Lung (tissue), 12 donors: Measurements from ENCODE around the gene SESTD1. TPM values are rescaled to one million over a fixed set of nuclear protein-coding genes. Genes with fewer than 3 reads are reported as not detected.
"Not testable (repeated sequence)": the region's sequence is repeated elsewhere in the genome, so short reads cannot be mapped to it uniquely, and the experiment has no call there.

Experiments
- ATAC-seq: fragments of 200-7000 bp; cut with Tn5 transposase; one replicate; pipeline ENCODE4 v1.9.1; 2020; ENCODE audit warnings: moderate number of reproducible peaks; ENCODE audit not compliant: insufficient read depth, low FRiP score
- DNase-seq, 3 donors: peaks; one replicate each; pipeline ENCODE4 v3.0.0-alpha.2; 2013 to 2017
- H3K27ac ChIP-seq, 2 donors: one replicate each; pipeline ENCODE4 v1.5.1; 2013; ENCODE audit warnings: mild to moderate bottlenecking in 2 of 2, moderate library complexity in 2 of 2, control low read depth in 1 of 2, inconsistent platforms in 1 of 2, low read depth in 1 of 2, low read length in 1 of 2
- H3K27me3 ChIP-seq, 3 donors: one replicate each; pipeline ENCODE4 v1.5.1; 2013; ENCODE audit warnings: low read length in 2 of 3; ENCODE audit not compliant: control insufficient read depth in 3 of 3, insufficient read depth in 3 of 3
- H3K36me3 ChIP-seq, 4 donors: one replicate each; pipeline ENCODE4 v1.5.1; 2013; ENCODE audit warnings: low read length in 4 of 4, mild to moderate bottlenecking in 1 of 4, moderate library complexity in 1 of 4; ENCODE audit not compliant: control insufficient read depth in 4 of 4, insufficient read depth in 4 of 4
- H3K4me1 ChIP-seq, 5 donors: one replicate each; pipeline ENCODE4 v1.5.1; 2013; ENCODE audit warnings: low read length in 5 of 5, mild to moderate bottlenecking in 2 of 5, moderate library complexity in 1 of 5; ENCODE audit not compliant: control insufficient read depth in 5 of 5, insufficient read depth in 5 of 5
- H3K4me3 ChIP-seq: one replicate; pipeline ENCODE4 v1.5.1; 2013; ENCODE audit warnings: mild to moderate bottlenecking, control low read depth, moderate library complexity
- H3K9ac ChIP-seq, 2 donors: one replicate each; pipeline ENCODE4 v1.5.1; 2013; ENCODE audit warnings: low read length in 2 of 2, control low read depth in 1 of 2; ENCODE audit not compliant: insufficient read depth in 1 of 2
- H3K9me3 ChIP-seq, 4 donors: one replicate each; pipeline ENCODE4 v1.5.1; 2013; ENCODE audit warnings: low read length in 3 of 4, mild to moderate bottlenecking in 1 of 4, moderate library complexity in 1 of 4; ENCODE audit not compliant: control insufficient read depth in 4 of 4, insufficient read depth in 3 of 4
- CTCF ChIP-seq: IDR thresholded peaks from 2 replicates; pipeline ENCODE4 v1.5.1; 2012; ENCODE audit warnings: mild to moderate bottlenecking; ENCODE audit errors: control extremely low read depth, extremely low read depth
- WGBS, 2 donors: extraction: QIAGEN DNeasy Blood & Tissue Kit; methylation state at CpG; one replicate each; pipeline ENCODE4 v1.1.7; 2013; 5-methylcytosine and 5-hydroxymethylcytosine counted together
- polyA plus RNA-seq, 2 donors: library from polyadenylated mRNA; stranded (reverse); fragments of 200-250 nt; gene quantifications; one replicate each; pipeline ENCODE4 v1.2.1, GENCODE V29; 2013
- total RNA-seq, 2 donors: library from RNA; depleted of rRNA in 1 of 2; stranded (reverse); fragments of >200 nt in 1 of 2; gene quantifications; one replicate each; pipeline ENCODE4 v1.2.1, GENCODE V29; 2014 to 2021
- donor health status: control.
- donor health status: control.
- donor health status: Bipolar disorder and iron deficiency.
- donor health status: healthy.
- donor health status: DM: yes; HTN: yes; CAD: no.

Gene SESTD1
- total and polyA plus RNA-seq, 4 donors = 11.2 to 96.4 (median 49.3) TPM

GRCh38 chr2:179248024-179248348, 16.6 kb downstream of the SESTD1 start:
- Histone ChIP-seq H3K27me3 (no peaks in the 10 kb centered on the region), H3K36me3 (peaks cover 0 to 4% (median 0%) of the 10 kb centered on the region in 4 donors), H3K27ac (no peak overlapping the region), H3K9ac (no peak overlapping the region), H3K4me1 (peaks cover 0 to 3% (median 0%) of the 10 kb centered on the region in 5 donors), H3K4me3 (no peak overlapping the region), H3K9me3 (no peaks in the 10 kb centered on the region)
- TF ChIP-seq CTCF = no peak
- WGBS, 2 donors = 74 to 80% methylated on average over 1 of the region's 1 CpG
- DNase-seq (no peak), ATAC-seq (no peak)

- ATAC-seq (no peak), DNase-seq (no peak)
- no peaks in the 10 kb centered on the region for H3K4me1 ChIP-seq
- no peak overlapping the region for H3K9ac ChIP-seq
- no peak overlapping the region for H3K27ac ChIP-seq
- no peaks in the 10 kb centered on the region for H3K9me3 ChIP-seq
- 84 to 91% methylated on average over 2 of the region's 2 CpGs for WGBS, 2 donors
- H3K36me3 ChIP-seq = peaks cover 0 to 4% (median 0%) of the 10 kb centered on the region in 4 donors
- no peak overlapping the region for H3K4me3 ChIP-seq
- H3K27me3 ChIP-seq = no peaks in the 10 kb centered on the region
- no peak for TF ChIP-seq CTCF
Observed at GRCh38 chr2:179247318-179248023, 17.2 kb downstream of the SESTD1 start.

- DNase-seq, H3K27ac ChIP-seq, H3K36me3 ChIP-seq, ATAC-seq, H3K4me3 ChIP-seq, H3K9me3 ChIP-seq, H3K27me3 ChIP-seq, H3K4me1 ChIP-seq, H3K9ac ChIP-seq: not testable (repeated sequence)
- 85 to 88% methylated on average over 10 of the region's 10 CpGs for WGBS, 2 donors
Observed at GRCh38 chr2:179245843-179246242, 18.8 kb downstream of the SESTD1 start.

GRCh38 chr2:179243046-179243445, 21.6 kb downstream of the SESTD1 start:
- DNase-seq = no peak
- H3K36me3 ChIP-seq = no peaks in the 10 kb centered on the region
- no peak for TF ChIP-seq CTCF
- 69 to 85% methylated on average over 1 of the region's 1 CpG for whole genome bisulfite sequencing, 2 donors
- no peaks in the 10 kb centered on the region for H3K9me3 ChIP-seq
- no peak overlapping the region for H3K9ac ChIP-seq
- H3K27me3 ChIP-seq = no peaks in the 10 kb centered on the region
- no peak for ATAC-seq
- H3K4me1 ChIP-seq = peaks cover 0 to 18% (median 2%) of the 10 kb centered on the region in 5 donors
- no peak overlapping the region for H3K4me3 ChIP-seq
- H3K27ac ChIP-seq = no peak overlapping the region
